Measurements from ENCODE around the gene FAM219A.
"Not testable (repeated sequence)": the region's sequence is repeated elsewhere in the genome, so short reads cannot be mapped to it uniquely, and the experiment has no call there.

Gene FAM219A

DNA sequence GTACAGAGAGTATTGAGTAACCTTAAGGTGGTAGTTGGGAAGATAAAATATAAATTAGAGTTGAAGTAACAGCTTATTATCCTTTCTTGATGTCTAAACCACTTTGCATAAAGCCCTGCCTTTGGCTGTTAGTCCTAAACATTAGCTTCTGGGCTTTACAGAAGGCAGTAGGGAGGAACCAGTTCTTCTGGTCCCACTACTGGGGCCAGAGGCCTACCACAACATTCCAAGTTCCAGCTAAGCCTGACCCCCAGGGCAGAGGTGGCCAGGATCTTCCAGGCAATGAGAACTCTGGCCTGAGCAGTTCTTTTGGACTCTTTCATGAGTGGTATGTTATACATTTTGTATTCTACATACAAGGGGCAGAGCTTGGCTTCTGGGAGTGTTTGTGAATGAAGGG lies 26.3 kb upstream of the FAM219A start:
- Histone ChIP-seq H3K27me3 (ENCODE audit: insufficient read depth, insufficient read length) (peaks cover 3% of the 10 kb centered on the region), H3K36me3 (ENCODE audit: insufficient read depth, insufficient read length, low read length) (no peaks in the 10 kb centered on the region), H3K4me3 (ENCODE audit: insufficient read length, low read depth) (no peak overlapping the region), H3K4me1 (ENCODE audit: insufficient read depth, insufficient read length) (no peaks in the 10 kb centered on the region), H3K9me3 (ENCODE audit: insufficient read depth, low read length) (no peaks in the 10 kb centered on the region), H3K9ac (ENCODE audit: insufficient read length, low read depth) (no peak overlapping the region)
- no peak for DNase-seq (ENCODE audit: low read depth, low spot score)
- no peak for TF ChIP-seq ZNF274 (IDR thresholded peaks at IDR 0.05; ENCODE audit: low read depth, low read length)
- no peak for TF ChIP-seq YY1 (IDR thresholded peaks at IDR 0.05; ENCODE audit: insufficient read depth, insufficient read length)
- TF ChIP-seq SUZ12 (IDR thresholded peaks at IDR 0.05; ENCODE audit: extremely low read depth, insufficient read depth, insufficient read length): no peak

DNA sequence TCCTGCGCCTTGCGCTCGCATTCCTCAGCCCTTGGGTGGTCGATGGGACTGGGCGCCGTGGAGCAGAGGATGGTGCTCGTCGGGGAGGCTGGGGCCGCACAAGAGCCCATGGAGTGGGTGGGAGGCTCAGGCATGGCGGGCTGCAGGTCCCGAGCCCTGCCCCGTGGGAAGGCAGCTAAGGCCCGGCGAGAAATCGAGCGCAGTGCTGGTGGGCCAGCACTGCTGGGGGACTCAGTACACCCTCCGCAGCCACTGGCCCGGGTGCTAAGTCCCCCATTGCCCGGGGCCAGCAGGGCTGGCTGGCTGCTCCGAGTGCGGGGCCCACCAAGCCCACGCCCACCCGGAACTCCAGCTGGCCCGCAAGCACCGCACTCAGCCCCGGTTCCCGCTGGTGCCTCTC lies 24.4 kb upstream of the FAM219A start:
- not testable (repeated sequence) for H3K27me3 ChIP-seq (ENCODE audit: insufficient read depth, insufficient read length); DNase-seq (ENCODE audit: low read depth, low spot score); H3K4me3 ChIP-seq (ENCODE audit: insufficient read length, low read depth); H3K4me1 ChIP-seq (ENCODE audit: insufficient read depth, insufficient read length); H3K9me3 ChIP-seq (ENCODE audit: insufficient read depth, low read length); H3K36me3 ChIP-seq (ENCODE audit: insufficient read depth, insufficient read length, low read length); H3K9ac ChIP-seq (ENCODE audit: insufficient read length, low read depth)

DNA sequence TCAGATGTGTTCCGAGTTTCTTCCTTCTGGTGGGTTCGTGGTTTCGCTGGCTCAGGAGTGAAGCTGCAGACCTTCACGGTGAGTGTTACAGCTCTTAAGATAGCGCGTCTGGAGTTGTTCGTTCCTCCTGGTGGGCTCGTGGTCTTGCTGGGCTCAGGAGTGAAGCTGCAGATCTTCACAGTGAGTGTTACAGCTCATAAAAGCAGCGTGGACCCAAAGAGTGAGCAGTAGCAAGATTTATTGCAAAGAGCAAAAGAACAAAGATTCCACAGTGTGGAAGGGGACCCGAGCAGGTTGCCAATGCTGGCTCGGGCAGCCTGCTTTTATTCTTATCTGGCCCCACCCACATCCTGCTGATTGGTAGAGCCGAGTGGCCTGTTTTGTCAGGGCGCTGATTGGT lies 23.2 kb upstream of the FAM219A start:
- not testable (repeated sequence) for DNase-seq (ENCODE audit: low read depth, low spot score); H3K27me3 ChIP-seq (ENCODE audit: insufficient read depth, insufficient read length); H3K9ac ChIP-seq (ENCODE audit: insufficient read length, low read depth); H3K36me3 ChIP-seq (ENCODE audit: insufficient read depth, insufficient read length, low read length); H3K9me3 ChIP-seq (ENCODE audit: insufficient read depth, low read length); H3K4me3 ChIP-seq (ENCODE audit: insufficient read length, low read depth); H3K4me1 ChIP-seq (ENCODE audit: insufficient read depth, insufficient read length)

DNA sequence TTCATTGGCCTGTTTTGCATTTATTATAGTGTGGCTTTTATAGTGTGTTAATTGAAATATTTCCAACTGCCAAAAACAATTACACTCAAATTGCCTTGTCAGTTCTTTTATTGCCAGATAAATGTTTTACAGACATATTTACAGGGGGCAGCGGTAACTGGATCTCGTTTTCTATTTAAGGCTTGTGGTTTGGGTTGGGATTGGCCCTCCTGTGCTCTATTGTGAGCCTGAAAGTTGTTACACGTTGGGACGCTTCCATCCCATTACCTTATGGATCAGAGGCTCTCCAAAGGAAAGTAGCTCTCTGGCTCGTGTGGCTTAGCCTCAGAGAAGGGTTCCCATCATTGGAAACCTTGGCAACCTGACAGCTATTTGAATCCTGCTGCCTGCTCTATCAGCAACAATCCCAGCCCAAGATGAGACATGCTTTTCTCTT lies 21.1 kb upstream of the FAM219A start:
- no peak for DNase-seq (ENCODE audit: low read depth, low spot score)

DNA sequence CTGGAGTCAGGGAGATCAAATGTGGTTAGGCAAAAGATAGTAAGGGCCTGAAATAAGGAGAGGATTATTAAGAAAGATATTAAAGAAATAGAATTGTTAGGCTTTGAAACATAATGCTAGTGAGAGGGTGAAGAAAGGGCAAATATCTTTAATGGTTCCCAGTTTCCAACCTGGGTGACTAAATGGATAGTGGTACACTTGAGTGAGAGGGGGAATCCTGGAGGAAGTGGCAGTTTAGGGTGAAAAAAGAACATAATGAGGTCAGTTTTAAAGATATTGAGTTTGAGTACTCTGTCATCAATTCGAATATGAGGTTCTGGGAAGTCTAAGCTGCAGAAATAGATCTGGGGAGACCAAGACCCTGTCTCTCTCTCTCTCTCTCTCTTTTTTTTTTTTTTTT lies 19.2 kb upstream of the FAM219A start:
- no peaks in the 10 kb centered on the region for H3K27me3 ChIP-seq (ENCODE audit: insufficient read depth, insufficient read length)
- TF ChIP-seq SUZ12 (IDR thresholded peaks at IDR 0.05; ENCODE audit: extremely low read depth, insufficient read depth, insufficient read length) (no peak), ZNF274 (IDR thresholded peaks at IDR 0.05; ENCODE audit: low read depth, low read length) (no peak), YY1 (IDR thresholded peaks at IDR 0.05; ENCODE audit: insufficient read depth, insufficient read length) (no peak)
- no peaks in the 10 kb centered on the region for H3K4me1 ChIP-seq (ENCODE audit: insufficient read depth, insufficient read length)
- no peak overlapping the region for H3K9ac ChIP-seq (ENCODE audit: insufficient read length, low read depth)
- no peak overlapping the region for H3K4me3 ChIP-seq (ENCODE audit: insufficient read length, low read depth)
- DNase-seq (ENCODE audit: low read depth, low spot score): no peak
- H3K36me3 ChIP-seq (ENCODE audit: insufficient read depth, insufficient read length, low read length): no peaks in the 10 kb centered on the region
- no peaks in the 10 kb centered on the region for H3K9me3 ChIP-seq (ENCODE audit: insufficient read depth, low read length)

More for the DNA sequence above, 21.1 kb upstream of the FAM219A start:
- Histone ChIP-seq H3K36me3 (ENCODE audit: insufficient read depth, insufficient read length, low read length) (no peaks in the 10 kb centered on the region), H3K4me3 (ENCODE audit: insufficient read length, low read depth) (no peak overlapping the region), H3K4me1 (ENCODE audit: insufficient read depth, insufficient read length) (no peaks in the 10 kb centered on the region), H3K9me3 (ENCODE audit: insufficient read depth, low read length) (no peaks in the 10 kb centered on the region), H3K9ac (ENCODE audit: insufficient read length, low read depth) (no peak overlapping the region), H3K27me3 (ENCODE audit: insufficient read depth, insufficient read length) (no peaks in the 10 kb centered on the region)
- TF ChIP-seq SUZ12 (IDR thresholded peaks at IDR 0.05; ENCODE audit: extremely low read depth, insufficient read depth, insufficient read length): no peak
- no peak for TF ChIP-seq YY1 (IDR thresholded peaks at IDR 0.05; ENCODE audit: insufficient read depth, insufficient read length)
- no peak for TF ChIP-seq ZNF274 (IDR thresholded peaks at IDR 0.05; ENCODE audit: low read depth, low read length)

DNA sequence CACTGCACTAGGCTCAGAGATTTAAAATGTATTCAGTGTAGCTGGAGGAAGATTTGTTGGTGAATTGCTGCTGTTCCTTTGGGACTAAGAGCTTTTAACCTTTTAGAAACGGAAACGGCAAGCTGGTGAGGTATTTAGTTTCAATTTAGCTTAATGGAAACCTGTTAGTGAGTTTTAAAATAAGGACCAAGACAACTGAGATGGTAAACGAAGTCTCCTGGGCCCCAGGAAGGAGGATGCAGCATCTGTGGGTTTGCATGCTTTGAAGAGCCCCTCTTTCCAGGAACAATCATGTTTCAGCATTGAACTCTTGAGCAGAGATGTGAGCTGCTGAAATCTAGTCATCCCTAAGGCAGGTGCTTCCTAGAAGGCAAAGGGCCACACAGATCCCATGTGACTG lies 16.7 kb upstream of the FAM219A start:
- DNase-seq (ENCODE audit: low read depth, low spot score): no peak
- H3K4me3 ChIP-seq (ENCODE audit: insufficient read length, low read depth): no peak overlapping the region
- no peak overlapping the region for H3K9ac ChIP-seq (ENCODE audit: insufficient read length, low read depth)
- H3K4me1 ChIP-seq (ENCODE audit: insufficient read depth, insufficient read length): no peaks in the 10 kb centered on the region
- no peaks in the 10 kb centered on the region for H3K27me3 ChIP-seq (ENCODE audit: insufficient read depth, insufficient read length)
- TF ChIP-seq SUZ12 (IDR thresholded peaks at IDR 0.05; ENCODE audit: extremely low read depth, insufficient read depth, insufficient read length) (no peak), ZNF274 (IDR thresholded peaks at IDR 0.05; ENCODE audit: low read depth, low read length) (no peak), YY1 (IDR thresholded peaks at IDR 0.05; ENCODE audit: insufficient read depth, insufficient read length) (no peak)
- H3K36me3 ChIP-seq (ENCODE audit: insufficient read depth, insufficient read length, low read length): no peaks in the 10 kb centered on the region
- no peaks in the 10 kb centered on the region for H3K9me3 ChIP-seq (ENCODE audit: insufficient read depth, low read length)

DNA sequence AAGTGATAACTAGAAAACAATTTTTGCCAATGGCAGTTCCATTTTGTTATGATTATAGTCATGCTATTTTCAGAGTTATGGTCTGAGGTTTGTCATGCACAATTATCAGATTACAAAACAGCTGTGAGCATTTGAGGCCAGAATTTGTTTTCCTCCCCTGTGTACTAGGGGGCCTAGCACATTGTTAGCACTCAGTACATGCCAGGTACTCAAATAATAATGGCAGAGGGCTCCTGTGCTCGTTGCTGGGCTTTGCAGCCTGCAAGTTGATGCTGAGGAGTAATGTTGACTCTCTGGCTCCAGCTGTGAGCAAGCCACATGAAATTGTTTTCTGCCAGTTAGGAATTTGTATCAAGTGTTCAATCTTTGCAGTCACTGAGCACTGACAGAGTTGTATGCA lies 7.1 kb upstream of the FAM219A start:
- no peak overlapping the region for H3K9ac ChIP-seq (ENCODE audit: insufficient read length, low read depth)
- no peak overlapping the region for H3K4me3 ChIP-seq (ENCODE audit: insufficient read length, low read depth)
- no peaks in the 10 kb centered on the region for H3K9me3 ChIP-seq (ENCODE audit: insufficient read depth, low read length)
- no peak for DNase-seq (ENCODE audit: low read depth, low spot score)
- H3K36me3 ChIP-seq (ENCODE audit: insufficient read depth, insufficient read length, low read length): no peaks in the 10 kb centered on the region
- peaks cover 2% of the 10 kb centered on the region for H3K4me1 ChIP-seq (ENCODE audit: insufficient read depth, insufficient read length)
- TF ChIP-seq SUZ12 (IDR thresholded peaks at IDR 0.05; ENCODE audit: extremely low read depth, insufficient read depth, insufficient read length): no peak
- TF ChIP-seq ZNF274 (IDR thresholded peaks at IDR 0.05; ENCODE audit: low read depth, low read length): no peak
- no peak for TF ChIP-seq YY1 (IDR thresholded peaks at IDR 0.05; ENCODE audit: insufficient read depth, insufficient read length)
- H3K27me3 ChIP-seq (ENCODE audit: insufficient read depth, insufficient read length): no peaks in the 10 kb centered on the region

DNA sequence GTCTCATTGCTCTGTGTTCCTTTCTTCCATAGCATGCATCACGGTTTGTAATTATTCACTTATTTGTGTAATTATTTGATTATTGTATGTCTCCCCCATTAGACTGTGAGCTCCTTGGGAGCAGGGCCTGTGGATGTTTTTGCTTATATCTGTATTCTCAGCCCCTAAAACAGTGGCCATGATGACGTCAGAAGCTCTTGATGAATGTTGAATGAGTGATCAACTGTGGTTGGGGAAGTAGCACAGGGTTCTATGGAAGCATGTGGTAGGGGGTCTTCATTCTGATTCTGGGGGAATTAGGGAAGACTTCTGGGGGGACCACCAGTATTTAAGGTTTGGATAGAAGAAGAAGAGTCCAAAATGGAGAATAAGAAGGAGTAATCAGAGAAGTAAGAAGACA lies 6.2 kb upstream of the FAM219A start:
- TF ChIP-seq SUZ12 (IDR thresholded peaks at IDR 0.05; ENCODE audit: extremely low read depth, insufficient read depth, insufficient read length) (no peak), ZNF274 (IDR thresholded peaks at IDR 0.05; ENCODE audit: low read depth, low read length) (no peak), YY1 (IDR thresholded peaks at IDR 0.05; ENCODE audit: insufficient read depth, insufficient read length) (no peak)
- Histone ChIP-seq H3K27me3 (ENCODE audit: insufficient read depth, insufficient read length) (peaks cover 5% of the 10 kb centered on the region), H3K4me3 (ENCODE audit: insufficient read length, low read depth) (no peak overlapping the region)

More for the DNA sequence above, 6.2 kb upstream of the FAM219A start:
- no peak overlapping the region for H3K9ac ChIP-seq (ENCODE audit: insufficient read length, low read depth)
- no peaks in the 10 kb centered on the region for H3K36me3 ChIP-seq (ENCODE audit: insufficient read depth, insufficient read length, low read length)
- peaks cover 2% of the 10 kb centered on the region for H3K4me1 ChIP-seq (ENCODE audit: insufficient read depth, insufficient read length)
- H3K9me3 ChIP-seq (ENCODE audit: insufficient read depth, low read length): no peaks in the 10 kb centered on the region
- no peak for DNase-seq (ENCODE audit: low read depth, low spot score)
